Measurements from ENCODE around the gene C14orf132. TPM values are rescaled to one million over a fixed set of nuclear protein-coding genes. Genes with fewer than 3 reads are reported as not detected.

Gene C14orf132
- polyA plus RNA-seq, 1 donor (not counting 4 experiments of a cell fraction or from before 2014, with no cell fraction given): 1.3 TPM

DNA sequence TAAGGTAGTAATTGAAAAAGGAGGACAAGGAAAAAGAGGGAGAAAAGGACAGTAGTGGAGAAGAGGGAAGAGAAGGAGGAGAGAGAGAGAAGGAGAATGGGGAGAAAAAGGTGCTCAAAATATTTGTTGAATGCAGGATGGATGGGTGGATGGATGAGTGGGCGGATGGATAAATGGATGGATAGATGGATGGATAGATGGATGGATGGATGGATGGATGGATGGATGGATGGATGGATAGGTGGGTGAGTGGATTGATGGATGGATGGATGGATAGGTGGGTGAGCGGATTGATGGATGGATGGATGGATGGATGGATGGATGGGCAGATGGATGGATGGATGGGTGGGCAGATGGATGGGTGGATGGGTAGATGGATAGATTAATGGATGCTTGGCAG, 21.3 kb upstream of the C14orf132 start:
- H3K4me2 ChIP-seq (ENCODE audit: control insufficient read depth, extremely low read depth, insufficient read depth, low read depth, low read length): no peak overlapping the region
- no peaks in the 10 kb centered on the region for H3K79me2 ChIP-seq (ENCODE audit: control insufficient read depth, insufficient read depth, low read length)
- no peak overlapping the region for H3K27ac ChIP-seq (ENCODE audit: control insufficient read depth, insufficient read depth, low read length)
- no peaks in the 10 kb centered on the region for H3K27me3 ChIP-seq (ENCODE audit: control insufficient read depth, extremely low read depth, insufficient read depth, low read length)
- H3K4me1 ChIP-seq (ENCODE audit: control insufficient read depth, extremely low read depth, insufficient read depth, low read length): no peaks in the 10 kb centered on the region
- no peaks in the 10 kb centered on the region for H3K9me1 ChIP-seq (ENCODE audit: control insufficient read depth, extremely low read depth, insufficient read depth, low read length)
- dilution Hi-C loops (cut with MboI; ENCODE audit: extremely low pct_ligation_motif_present, low sequenced_read_pairs): no loop called here
- no peak overlapping the region for H3K4me3 ChIP-seq (ENCODE audit: control insufficient read depth in 2 of 3, extremely low read depth in 1 of 3, insufficient read depth in 2 of 3, low read depth in 1 of 3, low read length in 3 of 3)
- no peak overlapping the region for H2AFZ ChIP-seq (ENCODE audit: control insufficient read depth, low read length)
- no peaks in the 10 kb centered on the region for H4K20me1 ChIP-seq (ENCODE audit: control insufficient read depth, extremely low read depth, insufficient read depth, low read length)
- FAIRE-seq (no peak), DNase-seq (ENCODE audit: low read depth, low spot score) (no peak)
- H3K36me3 ChIP-seq (ENCODE audit: control insufficient read depth in 2 of 2, extremely low read depth in 1 of 2, insufficient read depth in 2 of 2, low read length in 2 of 2): no peaks in the 10 kb centered on the region
- no peak overlapping the region for H3K9ac ChIP-seq (ENCODE audit: control insufficient read depth, extremely low read depth, insufficient read depth, low read length)
- H3K9me3 ChIP-seq (ENCODE audit: control insufficient read depth, low read depth, low read length): no peaks in the 10 kb centered on the region
- no peak for TF ChIP-seq EZH2 (IDR thresholded peaks at IDR 0.05; ENCODE audit: low read length)
- TF ChIP-seq, protein P1, sequence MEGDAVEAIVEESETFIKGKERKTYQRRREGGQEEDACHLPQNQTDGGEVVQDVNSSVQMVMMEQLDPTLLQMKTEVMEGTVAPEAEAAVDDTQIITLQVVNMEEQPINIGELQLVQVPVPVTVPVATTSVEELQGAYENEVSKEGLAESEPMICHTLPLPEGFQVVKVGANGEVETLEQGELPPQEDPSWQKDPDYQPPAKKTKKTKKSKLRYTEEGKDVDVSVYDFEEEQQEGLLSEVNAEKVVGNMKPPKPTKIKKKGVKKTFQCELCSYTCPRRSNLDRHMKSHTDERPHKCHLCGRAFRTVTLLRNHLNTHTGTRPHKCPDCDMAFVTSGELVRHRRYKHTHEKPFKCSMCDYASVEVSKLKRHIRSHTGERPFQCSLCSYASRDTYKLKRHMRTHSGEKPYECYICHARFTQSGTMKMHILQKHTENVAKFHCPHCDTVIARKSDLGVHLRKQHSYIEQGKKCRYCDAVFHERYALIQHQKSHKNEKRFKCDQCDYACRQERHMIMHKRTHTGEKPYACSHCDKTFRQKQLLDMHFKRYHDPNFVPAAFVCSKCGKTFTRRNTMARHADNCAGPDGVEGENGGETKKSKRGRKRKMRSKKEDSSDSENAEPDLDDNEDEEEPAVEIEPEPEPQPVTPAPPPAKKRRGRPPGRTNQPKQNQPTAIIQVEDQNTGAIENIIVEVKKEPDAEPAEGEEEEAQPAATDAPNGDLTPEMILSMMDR (optimal IDR thresholded peaks at IDR 0.05 in 1 of 3, IDR thresholded peaks at IDR 0.05 in 1 of 3, conservative IDR thresholded peaks at IDR 0.05 in 1 of 3; ENCODE audit: extremely low read depth in 1 of 3, insufficient read depth in 2 of 3, low read length in 3 of 3): no peak

DNA sequence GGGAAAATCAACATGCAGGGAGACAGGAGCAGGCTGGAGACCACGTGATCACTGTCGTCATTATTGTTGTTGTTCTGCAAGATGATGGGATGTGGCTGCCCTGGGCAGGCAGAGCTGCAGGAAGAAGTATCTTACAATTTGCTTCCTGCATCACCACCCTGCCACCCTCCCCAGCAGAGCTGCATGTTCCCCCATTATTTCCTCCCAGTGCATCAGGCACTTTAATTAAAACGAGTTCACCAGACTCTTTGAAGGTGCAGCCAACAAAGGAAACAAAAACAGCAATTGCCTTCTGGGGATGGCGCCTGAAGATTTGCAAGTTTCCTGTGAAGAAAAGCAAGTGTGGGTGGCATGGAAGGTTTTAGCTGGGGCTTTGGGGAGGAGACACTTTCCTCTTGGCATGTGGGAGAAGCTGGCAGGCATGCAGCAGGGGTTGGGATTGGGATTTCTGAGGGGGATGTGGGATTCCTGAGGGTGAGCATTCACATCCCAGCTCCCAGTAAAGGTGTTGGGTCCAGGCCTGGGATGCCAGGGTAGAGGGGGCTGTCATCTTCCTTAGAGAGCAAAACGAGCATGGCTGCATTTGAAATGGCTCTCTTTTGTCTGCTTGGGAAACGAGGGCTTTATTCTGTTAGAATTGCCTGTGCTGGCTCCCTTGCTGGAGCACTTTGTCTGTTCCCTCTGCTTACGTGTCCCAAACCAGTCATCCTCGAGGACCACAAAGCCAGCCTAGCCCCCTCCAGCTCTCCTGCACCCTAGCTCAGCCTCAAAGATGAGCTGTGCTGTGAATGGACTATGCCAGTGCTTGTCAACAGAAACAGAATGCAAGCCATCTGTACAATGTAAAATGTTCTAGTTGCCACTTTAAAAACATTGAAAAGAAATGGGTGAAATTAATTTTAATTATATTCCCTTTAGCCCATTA, 11.5 kb upstream of the C14orf132 start:
- no peaks in the 10 kb centered on the region for H3K36me3 ChIP-seq (ENCODE audit: control insufficient read depth in 2 of 2, extremely low read depth in 1 of 2, insufficient read depth in 2 of 2, low read length in 2 of 2)
- no peak overlapping the region for H3K4me3 ChIP-seq (ENCODE audit: control insufficient read depth in 2 of 3, extremely low read depth in 1 of 3, insufficient read depth in 2 of 3, low read depth in 1 of 3, low read length in 3 of 3)
- no peak overlapping the region for H3K9ac ChIP-seq (ENCODE audit: control insufficient read depth, extremely low read depth, insufficient read depth, low read length)
- no peaks in the 10 kb centered on the region for H3K79me2 ChIP-seq (ENCODE audit: control insufficient read depth, insufficient read depth, low read length)
- TF ChIP-seq, protein P1 (optimal IDR thresholded peaks at IDR 0.05 in 1 of 3, IDR thresholded peaks at IDR 0.05 in 1 of 3, conservative IDR thresholded peaks at IDR 0.05 in 1 of 3; ENCODE audit: extremely low read depth in 1 of 3, insufficient read depth in 2 of 3, low read length in 3 of 3): no peak
- no peak for TF ChIP-seq EZH2 (IDR thresholded peaks at IDR 0.05; ENCODE audit: low read length)
- no peaks in the 10 kb centered on the region for H4K20me1 ChIP-seq (ENCODE audit: control insufficient read depth, extremely low read depth, insufficient read depth, low read length)
- H3K27me3 ChIP-seq (ENCODE audit: control insufficient read depth, extremely low read depth, insufficient read depth, low read length): peaks cover 7% of the 10 kb centered on the region
- H3K4me2 ChIP-seq (ENCODE audit: control insufficient read depth, extremely low read depth, insufficient read depth, low read depth, low read length): no peak overlapping the region
- no peaks in the 10 kb centered on the region for H3K9me1 ChIP-seq (ENCODE audit: control insufficient read depth, extremely low read depth, insufficient read depth, low read length)
- H3K27ac ChIP-seq (ENCODE audit: control insufficient read depth, insufficient read depth, low read length): no peak overlapping the region
- dilution Hi-C loops (cut with MboI; ENCODE audit: extremely low pct_ligation_motif_present, low sequenced_read_pairs): no loop called here
- H3K4me1 ChIP-seq (ENCODE audit: control insufficient read depth, extremely low read depth, insufficient read depth, low read length): no peaks in the 10 kb centered on the region
- FAIRE-seq (no peak), DNase-seq (ENCODE audit: low read depth, low spot score) (no peak)
- no peaks in the 10 kb centered on the region for H3K9me3 ChIP-seq (ENCODE audit: control insufficient read depth, low read depth, low read length)
- no peak overlapping the region for H2AFZ ChIP-seq (ENCODE audit: control insufficient read depth, low read length)

All from keratinocyte (primary cell).